ENCODE data around the gene SYT8. TPM values are rescaled to one million over a fixed set of nuclear protein-coding genes. Genes with fewer than 3 reads are reported as not detected.

The SYT8 gene
- total RNA-seq, 1 donor from 2014 or later = not detected

GRCh38 chr11:1845561-1846452, 11.0 kb downstream of the SYT8 start:
- DNase-seq = no peak

GRCh38 chr11:1846453-1846932, 11.7 kb downstream of the SYT8 start:
- DNase-seq = no peak

- DNase-seq = no peak
Measured at GRCh38 chr11:1847006-1847735, 12.4 kb downstream of the SYT8 start.

GRCh38 chr11:1847926-1848639, 13.3 kb downstream of the SYT8 start:
- DNase-seq = no peak

- DNase-seq = no peak
Measured at GRCh38 chr11:1848640-1849430, 14.0 kb downstream of the SYT8 start.

- no peak for DNase-seq
Measured at GRCh38 chr11:1851468-1852180, 16.8 kb downstream of the SYT8 start.

- DNase-seq = no peak
Measured at GRCh38 chr11:1852271-1852876, 17.6 kb downstream of the SYT8 start.

GRCh38 chr11:1852877-1853276, 18.1 kb downstream of the SYT8 start, which contains the start of gene LSP1:
Gene LSP1, plus strand, starts transcription at chr11:1853084. Its CDS starts 61 bp downstream, at chr11:1853145.
- no peak for DNase-seq

GRCh38 chr11:1853376-1854131, 18.8 kb downstream of the SYT8 start:
- DNase-seq = no peak

- no peak for DNase-seq
Measured at GRCh38 chr11:1854132-1854948, 19.6 kb downstream of the SYT8 start.

- DNase-seq = no peak
Measured at GRCh38 chr11:1854949-1855885, 20.4 kb downstream of the SYT8 start.

- DNase-seq = no peak
Measured at GRCh38 chr11:1855886-1856265, 21.1 kb downstream of the SYT8 start.

- no peak for DNase-seq
Measured at GRCh38 chr11:1856306-1857005, 21.7 kb downstream of the SYT8 start.

- DNase-seq = no peak
Measured at GRCh38 chr11:1857064-1857463, 22.3 kb downstream of the SYT8 start.

GRCh38 chr11:1858154-1858553, 23.4 kb downstream of the SYT8 start:
- no peak for DNase-seq

GRCh38 chr11:1858576-1858975, 23.8 kb downstream of the SYT8 start:
- DNase-seq = no peak

GRCh38 chr11:1859004-1859403, 24.2 kb downstream of the SYT8 start:
- no peak for DNase-seq
